ENCODE data around the gene BANK1. TPM values are rescaled to one million over a fixed set of nuclear protein-coding genes. Genes with fewer than 3 reads are reported as not detected.

The BANK1 gene
- polyA plus RNA-seq, 1 of the 3 experiments (the other 2 are of a cell fraction) = not detected

DNA sequence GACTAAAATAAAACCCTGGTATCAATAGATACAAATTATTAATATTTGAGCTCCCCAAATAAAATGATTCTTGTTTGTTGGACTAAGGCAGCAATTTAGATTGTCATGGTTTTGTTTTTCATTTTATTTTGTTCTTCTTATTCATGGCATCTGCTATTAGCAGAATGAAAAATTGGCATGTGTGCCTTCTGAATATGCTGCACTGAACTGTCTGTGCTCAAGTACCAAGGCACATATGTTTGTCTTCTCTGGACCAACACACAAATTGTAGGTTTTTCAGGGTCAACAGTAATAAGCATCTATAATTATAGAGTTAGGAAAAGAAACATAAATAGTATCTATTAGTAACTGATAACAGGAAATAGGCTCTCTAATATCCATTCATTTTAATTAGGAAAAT, 121.1 kb downstream of the BANK1 start:
- H3K36me3 ChIP-seq (replicated peaks in 1 of 2; ENCODE audit: control insufficient read depth in 1 of 2, insufficient read depth in 2 of 2, low read length in 1 of 2) = no peaks in the 10 kb centered on the region
- H3K4me2 ChIP-seq = no peak overlapping the region
- no peak overlapping the region for H2AFZ ChIP-seq (ENCODE audit: low read depth)
- CTCF ChIA-PET = no interaction called here
- no peaks in the 10 kb centered on the region for H3K9me2 ChIP-seq
- H3K79me2 ChIP-seq (ENCODE audit: insufficient read depth) = no peaks in the 10 kb centered on the region
- TF ChIP-seq, protein P1, sequence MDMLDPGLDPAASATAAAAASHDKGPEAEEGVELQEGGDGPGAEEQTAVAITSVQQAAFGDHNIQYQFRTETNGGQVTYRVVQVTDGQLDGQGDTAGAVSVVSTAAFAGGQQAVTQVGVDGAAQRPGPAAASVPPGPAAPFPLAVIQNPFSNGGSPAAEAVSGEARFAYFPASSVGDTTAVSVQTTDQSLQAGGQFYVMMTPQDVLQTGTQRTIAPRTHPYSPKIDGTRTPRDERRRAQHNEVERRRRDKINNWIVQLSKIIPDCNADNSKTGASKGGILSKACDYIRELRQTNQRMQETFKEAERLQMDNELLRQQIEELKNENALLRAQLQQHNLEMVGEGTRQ (IDR thresholded peaks at IDR 0.05; ENCODE audit: borderline replicate concordance, low read depth, low read length) = no peak
- TF ChIP-seq JUND (IDR thresholded peaks at IDR 0.05) (no peak), TAF1 (IDR thresholded peaks at IDR 0.05; ENCODE audit: borderline replicate concordance, low read depth, low read length) (no peak), GABPA (IDR thresholded peaks at IDR 0.05; ENCODE audit: low read depth) (no peak), MXI1 (IDR thresholded peaks at IDR 0.05; ENCODE audit: low read depth, low read length) (no peak), CTCF (IDR thresholded peaks at IDR 0.05) (no peak), SIN3A (IDR thresholded peaks at IDR 0.05; ENCODE audit: borderline replicate concordance, low read depth, low read length) (no peak), MEF2A (IDR thresholded peaks at IDR 0.05; ENCODE audit: borderline replicate concordance, low read depth) (no peak), NRF1 (IDR thresholded peaks at IDR 0.05; ENCODE audit: low read depth, low read length) (no peak), SMC3 (IDR thresholded peaks at IDR 0.05; ENCODE audit: low read depth, low read length) (no peak), RCOR1 (IDR thresholded peaks at IDR 0.05; ENCODE audit: low read length) (no peak), EP300 (IDR thresholded peaks at IDR 0.05; ENCODE audit: borderline replicate concordance in 1 of 2, low read depth in 1 of 2, low read length in 1 of 2) (no peak), RFX5 (IDR thresholded peaks at IDR 0.05; ENCODE audit: low read length) (no peak)
- TF ChIP-seq, protein P2, sequence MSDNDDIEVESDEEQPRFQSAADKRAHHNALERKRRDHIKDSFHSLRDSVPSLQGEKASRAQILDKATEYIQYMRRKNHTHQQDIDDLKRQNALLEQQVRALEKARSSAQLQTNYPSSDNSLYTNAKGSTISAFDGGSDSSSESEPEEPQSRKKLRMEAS (IDR thresholded peaks at IDR 0.05; ENCODE audit: low read depth) = no peak
- no peaks in the 10 kb centered on the region for H3F3A ChIP-seq (replicated peaks; ENCODE audit: insufficient read depth)
- H3K4me3 ChIP-seq (ENCODE audit: low read depth in 2 of 2, low read length in 1 of 2) = no peak overlapping the region
- H3K27ac ChIP-seq (ENCODE audit: low read depth in 2 of 2, low read length in 1 of 2) = no peak overlapping the region
- no peak overlapping the region for H3K9ac ChIP-seq
- no peaks in the 10 kb centered on the region for H3K4me1 ChIP-seq (ENCODE audit: control insufficient read depth in 1 of 2, insufficient read depth in 2 of 2, low read depth in 1 of 2, low read length in 1 of 2)
- no peaks in the 10 kb centered on the region for H3K27me3 ChIP-seq (ENCODE audit: insufficient read depth)
- no peaks in the 10 kb centered on the region for H3K9me3 ChIP-seq
- no peaks in the 10 kb centered on the region for H4K20me1 ChIP-seq (ENCODE audit: insufficient read depth)
- DNase-seq = no peak
- POLR2A ChIA-PET = no interaction called here

GRCh38 chr4:101914761-101915160, 124.2 kb downstream of the BANK1 start:
- no peaks in the 10 kb centered on the region for H3F3A ChIP-seq (replicated peaks; ENCODE audit: insufficient read depth)
- no peaks in the 10 kb centered on the region for H3K27me3 ChIP-seq (ENCODE audit: insufficient read depth)
- no peak for DNase-seq
- ChIA-PET POLR2A (no interaction called here), CTCF (no interaction called here)
- H3K9ac ChIP-seq = no peak overlapping the region
- H3K4me1 ChIP-seq (ENCODE audit: control insufficient read depth in 1 of 2, insufficient read depth in 2 of 2, low read depth in 1 of 2, low read length in 1 of 2) = no peaks in the 10 kb centered on the region
- no peaks in the 10 kb centered on the region for H3K36me3 ChIP-seq (replicated peaks in 1 of 2; ENCODE audit: control insufficient read depth in 1 of 2, insufficient read depth in 2 of 2, low read length in 1 of 2)
- no peaks in the 10 kb centered on the region for H3K79me2 ChIP-seq (ENCODE audit: insufficient read depth)
- no peaks in the 10 kb centered on the region for H4K20me1 ChIP-seq (ENCODE audit: insufficient read depth)
- H3K27ac ChIP-seq (ENCODE audit: low read depth in 2 of 2, low read length in 1 of 2) = no peak overlapping the region
- H3K9me3 ChIP-seq = no peaks in the 10 kb centered on the region
- H2AFZ ChIP-seq (ENCODE audit: low read depth) = no peak overlapping the region
- H3K4me2 ChIP-seq = no peak overlapping the region
- H3K4me3 ChIP-seq (ENCODE audit: low read depth in 2 of 2, low read length in 1 of 2) = no peak overlapping the region
- no peaks in the 10 kb centered on the region for H3K9me2 ChIP-seq
- TF ChIP-seq TEAD4 (IDR thresholded peaks at IDR 0.05; ENCODE audit: borderline replicate concordance, insufficient read depth) = no peak
- TF ChIP-seq POLR2AphosphoS5 (IDR thresholded peaks at IDR 0.05; ENCODE audit: low read depth, low read length) = no peak
- no peak for TF ChIP-seq FOXM1 (IDR thresholded peaks at IDR 0.05; ENCODE audit: low read depth)
- TF ChIP-seq, protein P1 (IDR thresholded peaks at IDR 0.05; ENCODE audit: borderline replicate concordance, low read depth, low read length) = no peak
- no peak for TF ChIP-seq SIN3A (IDR thresholded peaks at IDR 0.05; ENCODE audit: borderline replicate concordance, low read depth, low read length)
- no peak for TF ChIP-seq RXRA (IDR thresholded peaks at IDR 0.05; ENCODE audit: borderline replicate concordance, low read depth)
- TF ChIP-seq, protein P3, sequence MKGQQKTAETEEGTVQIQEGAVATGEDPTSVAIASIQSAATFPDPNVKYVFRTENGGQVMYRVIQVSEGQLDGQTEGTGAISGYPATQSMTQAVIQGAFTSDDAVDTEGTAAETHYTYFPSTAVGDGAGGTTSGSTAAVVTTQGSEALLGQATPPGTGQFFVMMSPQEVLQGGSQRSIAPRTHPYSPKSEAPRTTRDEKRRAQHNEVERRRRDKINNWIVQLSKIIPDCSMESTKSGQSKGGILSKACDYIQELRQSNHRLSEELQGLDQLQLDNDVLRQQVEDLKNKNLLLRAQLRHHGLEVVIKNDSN (IDR thresholded peaks at IDR 0.05; ENCODE audit: borderline replicate concordance, low read depth) = no peak
- no peak for TF ChIP-seq NRF1 (IDR thresholded peaks at IDR 0.05; ENCODE audit: low read depth, low read length)
- TF ChIP-seq ZBTB33 (IDR thresholded peaks at IDR 0.05; ENCODE audit: borderline replicate concordance, low read depth) = no peak
- TF ChIP-seq RCOR1 (IDR thresholded peaks at IDR 0.05; ENCODE audit: low read length) = no peak
- no peak for TF ChIP-seq ELF1 (IDR thresholded peaks at IDR 0.05)
- no peak for TF ChIP-seq EP300 (IDR thresholded peaks at IDR 0.05; ENCODE audit: borderline replicate concordance in 1 of 2, low read depth in 1 of 2, low read length in 1 of 2)
- TF ChIP-seq EZH2phosphoT487 (IDR thresholded peaks at IDR 0.05; ENCODE audit: borderline replicate concordance, low read depth) = no peak
- no peak for TF ChIP-seq MEF2A (IDR thresholded peaks at IDR 0.05; ENCODE audit: borderline replicate concordance, low read depth)
- no peak for TF ChIP-seq JUND (IDR thresholded peaks at IDR 0.05)
